HG03196 (cell line): ENCODE results near the gene DCLK1.

Experiments used
- ATAC-seq: cut with Tn5 transposase; IDR thresholded peaks from one replicate; pipeline ENCODE4 v1.9.1; 2021; ENCODE audit not compliant: unreplicated experiment

The DCLK1 gene

GRCh38 chr13:35765941-35766340, 365.2 kb downstream of the DCLK1 start:
- ATAC-seq: no peak

- ATAC-seq: no peak
Observed at GRCh38 chr13:35765366-35765765, 365.8 kb downstream of the DCLK1 start.

- ATAC-seq: no peak
Observed at GRCh38 chr13:35764326-35765015, 366.7 kb downstream of the DCLK1 start.

- no peak for ATAC-seq
Observed at GRCh38 chr13:35763782-35764123, 367.4 kb downstream of the DCLK1 start.

- ATAC-seq: no peak
Observed at GRCh38 chr13:35763060-35763781, 368.0 kb downstream of the DCLK1 start.

GRCh38 chr13:35761440-35762252, 369.5 kb downstream of the DCLK1 start:
- no peak for ATAC-seq

- no peak for ATAC-seq
Observed at GRCh38 chr13:35760735-35761281, 370.4 kb downstream of the DCLK1 start.

- no peak for ATAC-seq
Observed at GRCh38 chr13:35747594-35747993, 383.6 kb downstream of the DCLK1 start.

GRCh38 chr13:35744566-35745178, 386.5 kb downstream of the DCLK1 start:
- no peak for ATAC-seq

GRCh38 chr13:35744144-35744543, 387.0 kb downstream of the DCLK1 start:
- no peak for ATAC-seq

- ATAC-seq: no peak
Observed at GRCh38 chr13:35743165-35743564, 388.0 kb downstream of the DCLK1 start.

- no peak for ATAC-seq
Observed at GRCh38 chr13:35741657-35742056, 389.5 kb downstream of the DCLK1 start.

- no peak for ATAC-seq
Observed at GRCh38 chr13:35736876-35737275, 394.3 kb downstream of the DCLK1 start.

- ATAC-seq: no peak
Observed at GRCh38 chr13:35733827-35734226, 397.4 kb downstream of the DCLK1 start.

- ATAC-seq: no peak
Observed at GRCh38 chr13:35732565-35732964, 398.6 kb downstream of the DCLK1 start.

- no peak for ATAC-seq
Observed at GRCh38 chr13:35731471-35731870, 399.7 kb downstream of the DCLK1 start.

- ATAC-seq: no peak
Observed at GRCh38 chr13:35729926-35730627, 401.1 kb downstream of the DCLK1 start.

- no peak for ATAC-seq
Observed at GRCh38 chr13:35727881-35728280, 403.3 kb downstream of the DCLK1 start.

- no peak for ATAC-seq
Observed at GRCh38 chr13:35724446-35724845, 406.7 kb downstream of the DCLK1 start.

- no peak for ATAC-seq
Observed at GRCh38 chr13:35723821-35724220, 407.4 kb downstream of the DCLK1 start.

- ATAC-seq: no peak
Observed at GRCh38 chr13:35723053-35723461, 408.1 kb downstream of the DCLK1 start.
